Caki2 (cell line): ENCODE data around the gene MAP4K1. TPM values are rescaled to one million over a fixed set of nuclear protein-coding genes. Genes with fewer than 3 reads are reported as not detected.
"Not testable (repeated sequence)": the region's sequence is repeated elsewhere in the genome, so short reads cannot be mapped to it uniquely, and the experiment has no call there.

Experiments
- DNase-seq: peaks from one replicate; pipeline ENCODE4 v3.0.0-alpha.2; 2015; ENCODE audit warnings: low read depth
- in situ Hi-C: cut with HindIII; loops from 2 replicates; pipeline ENCODE4 v1.10.0; 2016; ENCODE audit warnings: low sequenced_read_pairs, low pct_unique_long_range_greater_than_20kb, mixed read lengths
- total RNA-seq: library from RNA; depleted of rRNA; stranded (reverse); fragments of >200 nt; shearing (Covaris generic); gene quantifications from 2 replicates; pipeline ENCODE4 v1.2.3, GENCODE V29; 2014; ENCODE audit warnings: low replicate concordance

Gene MAP4K1
- total RNA-seq, 1 experiment from 2014 or later = 1.3 TPM

- in situ Hi-C loops = no loop called here
Observed at GRCh38 chr19:38596057-38596981, 21.4 kb downstream of the MAP4K1 start.

GRCh38 chr19:38592940-38593339, 24.8 kb downstream of the MAP4K1 start:
- DNase-seq = no peak
- in situ Hi-C loops = no loop called here

More at GRCh38 chr19:38596057-38596981, 21.4 kb downstream of the MAP4K1 start:
- DNase-seq = peak; percentile 90

- no peak for DNase-seq
- in situ Hi-C loops = no loop called here
Observed at GRCh38 chr19:38588041-38588440, 29.7 kb downstream of the MAP4K1 start.

- in situ Hi-C loops = no loop called here
Observed at GRCh38 chr19:38587562-38587961, 30.2 kb downstream of the MAP4K1 start.

GRCh38 chr19:38583985-38584305, 33.8 kb downstream of the MAP4K1 start:
- DNase-seq = no peak
- in situ Hi-C loops = no loop called here

More at GRCh38 chr19:38587562-38587961, 30.2 kb downstream of the MAP4K1 start:
- DNase-seq = no peak

GRCh38 chr19:38583219-38583984, 34.4 kb downstream of the MAP4K1 start:
- in situ Hi-C loops = no loop called here
- DNase-seq = no peak

GRCh38 chr19:38580080-38580479, 37.7 kb downstream of the MAP4K1 start:
- in situ Hi-C loops = no loop called here
- DNase-seq = no peak

GRCh38 chr19:38579304-38579703, 38.4 kb downstream of the MAP4K1 start:
- in situ Hi-C loops, DNase-seq: not testable (repeated sequence)

- in situ Hi-C loops = no loop called here
- DNase-seq = no peak
Observed at GRCh38 chr19:38577826-38578225, 39.9 kb downstream of the MAP4K1 start.

- in situ Hi-C loops = no loop called here
- DNase-seq = no peak
Observed at GRCh38 chr19:38571682-38572081, 46.1 kb downstream of the MAP4K1 start.

- DNase-seq = no peak
- in situ Hi-C loops = no loop called here
Observed at GRCh38 chr19:38569368-38569983, 48.3 kb downstream of the MAP4K1 start.

- DNase-seq = no peak
- in situ Hi-C loops = no loop called here
Observed at GRCh38 chr19:38565691-38566105, 52.1 kb downstream of the MAP4K1 start.

- no peak for DNase-seq
- in situ Hi-C loops = no loop called here
Observed at GRCh38 chr19:38564981-38565690, 52.6 kb downstream of the MAP4K1 start.

GRCh38 chr19:38563475-38563874, 54.3 kb downstream of the MAP4K1 start:
- in situ Hi-C loops = no loop called here
- no peak for DNase-seq

- DNase-seq = no peak
- in situ Hi-C loops = no loop called here
Observed at GRCh38 chr19:38562096-38562495, 55.7 kb downstream of the MAP4K1 start.

- DNase-seq = no peak
- in situ Hi-C loops = no loop called here
Observed at GRCh38 chr19:38561658-38562057, 56.1 kb downstream of the MAP4K1 start.

- DNase-seq = no peak
- in situ Hi-C loops = no loop called here
Observed at GRCh38 chr19:38561053-38561606, 56.6 kb downstream of the MAP4K1 start.
